Endothelial cell of umbilical vein (primary cell): Measurements from ENCODE around the gene BBLN. TPM values are rescaled to one million over a fixed set of nuclear protein-coding genes. Genes with fewer than 3 reads are reported as not detected.

Experiments used
- BruUV-seq: library from RNA; stranded (reverse); fragments of 400-500 nt; replicated peaks from 2 replicates; lab custom pipeline; 2021; lab: Mats Ljungman, UMichigan
- CTCF ChIA-PET: fragments of 300-600, 350-600 bp; sonication (Branson Sonifier 250); formaldehyde crosslinking; loops from one replicate; lab custom pipeline; 2021; ENCODE audit warnings: antibody characterized with exemption, inconsistent platforms; lab: Charles Lee
- POLR2A ChIA-PET: fragments of 300-600, 350-600 bp; sonication (Branson Sonifier 250); formaldehyde crosslinking; loops from one replicate; lab custom pipeline; 2021; ENCODE audit warnings: antibody characterized with exemption, inconsistent platforms; lab: Charles Lee
- DNase-seq: peaks from one replicate; pipeline ENCODE4 v3.0.0-alpha.2; 2011; ENCODE audit warnings: low read depth, low spot score
- FAIRE-seq: peaks from 2 replicates; lab custom pipeline; 2011; peaks lifted over from hg19 to GRCh38; lab: Jason Lieb, UNC
- H2AFZ ChIP-seq: 2 replicates; pipeline ENCODE4 v1.6.0; 2012; ENCODE audit warnings: low read depth, low read length, control low read depth, inconsistent platforms
- H3K27ac ChIP-seq: 2 replicates; pipeline ENCODE4 v1.5.1; 2011; ENCODE audit warnings: low read depth, mild to moderate bottlenecking, control low read depth, low read length, moderate library complexity; ENCODE audit not compliant: insufficient read depth
- H3K27me3 ChIP-seq, 2 experiments: 2 replicates each; pipeline versions ENCODE4 v1.6.0 to v1.6.1; 2011; ENCODE audit warnings: low read length in 2 of 2, mixed read lengths in 1 of 2; ENCODE audit not compliant: control insufficient read depth in 2 of 2, insufficient read depth in 2 of 2
- H3K36me3 ChIP-seq, 2 experiments: 2 replicates in 1 of 2; 3 replicates in 1 of 2; pipeline ENCODE4 v1.5.1; 2011; ENCODE audit warnings: low read length in 2 of 2, mild to moderate bottlenecking in 1 of 2, moderate library complexity in 1 of 2; ENCODE audit not compliant: control insufficient read depth in 2 of 2, insufficient read depth in 2 of 2; ENCODE audit errors: extremely low read depth in 1 of 2
- H3K4me1 ChIP-seq: 3 replicates; pipeline ENCODE4 v1.5.1; 2011; ENCODE audit warnings: mild to moderate bottlenecking, low read length; ENCODE audit not compliant: control insufficient read depth, insufficient read depth; ENCODE audit errors: extremely low read depth
- H3K4me2 ChIP-seq: 2 replicates; pipeline ENCODE4 v1.6.1; 2011; ENCODE audit warnings: low read length, control low read depth, mixed read lengths; ENCODE audit not compliant: insufficient read depth
- H3K4me3 ChIP-seq, 3 experiments: fragments of 200-600 bp in 1 of 3; sonication (generic), shearing (Covaris generic) in 1 of 3; replicated peaks in 1 of 3; 2 replicates each; pipeline ENCODE4 v1.5.1; 2011 to 2016; ENCODE audit warnings: control low read depth in 3 of 3, low read length in 3 of 3, mild to moderate bottlenecking in 2 of 3, inconsistent platforms in 1 of 3, low read depth in 1 of 3, moderate library complexity in 1 of 3; ENCODE audit not compliant: insufficient read depth in 1 of 3
- H3K79me2 ChIP-seq: 2 replicates; pipeline ENCODE4 v1.6.0; 2012; ENCODE audit warnings: low read length, inconsistent platforms; ENCODE audit not compliant: control insufficient read depth, insufficient read depth
- H3K9ac ChIP-seq: replicated peaks from 2 replicates; pipeline ENCODE3; 2011; ENCODE audit warnings: low read length, control low read depth; ENCODE audit not compliant: insufficient read depth; ENCODE audit errors: extremely low read depth
- H3K9me1 ChIP-seq: replicated peaks from 3 replicates; pipeline ENCODE4 v1.6.0; 2011; ENCODE audit warnings: mild to moderate bottlenecking, low read length; ENCODE audit not compliant: control insufficient read depth, insufficient read depth; ENCODE audit errors: extremely low read depth
- H3K9me3 ChIP-seq: replicated peaks from 2 replicates; pipeline ENCODE4 v1.5.1; 2012; ENCODE audit warnings: low read length, inconsistent platforms; ENCODE audit not compliant: control insufficient read depth, insufficient read depth
- H4K20me1 ChIP-seq: replicated peaks from 2 replicates; pipeline ENCODE3; 2011; ENCODE audit warnings: mild to moderate bottlenecking, low read length; ENCODE audit not compliant: control insufficient read depth, insufficient read depth; ENCODE audit errors: extremely low read depth
- EZH2 ChIP-seq: IDR thresholded peaks from 2 replicates; pipeline ENCODE4 v1.6.1; 2012; ENCODE audit warnings: borderline replicate concordance, low read depth, mild to moderate bottlenecking, moderate library complexity, low read length, inconsistent platforms; ENCODE audit not compliant: severe bottlenecking
- FOS ChIP-seq: IDR thresholded peaks from 2 replicates; pipeline ENCODE4 v1.6.1; 2011; ENCODE audit warnings: mild to moderate bottlenecking, low read length, moderate library complexity, borderline replicate concordance; ENCODE audit not compliant: insufficient read depth
- GATA2 ChIP-seq: IDR thresholded peaks from 2 replicates; pipeline ENCODE4 v1.7.0; 2011; ENCODE audit warnings: low read depth, mild to moderate bottlenecking, moderate library complexity, mixed read lengths, low read length; ENCODE audit not compliant: insufficient read length, insufficient read depth
- JUN ChIP-seq: IDR thresholded peaks from 2 replicates; pipeline ENCODE4 v1.6.1; 2011; ENCODE audit warnings: borderline replicate concordance, low read depth; ENCODE audit not compliant: insufficient read length, insufficient read depth
- MYC ChIP-seq: IDR thresholded peaks from one replicate; pipeline ENCODE4 v1.6.1; 2011; ENCODE audit warnings: mild to moderate bottlenecking, low read depth, low read length
- POLR2A ChIP-seq: IDR thresholded peaks from 2 replicates; pipeline ENCODE4 v1.6.1; 2012; ENCODE audit warnings: low read depth, mild to moderate bottlenecking, control low read depth, low read length
- POLR2AphosphoS5 ChIP-seq: IDR thresholded peaks from 2 replicates; pipeline ENCODE4 v1.6.1; 2012; ENCODE audit warnings: low read depth, mild to moderate bottlenecking, control low read depth, low read length, moderate library complexity; ENCODE audit not compliant: insufficient read depth
- dilution Hi-C: fragments of 300-500 bp; cut with MboI; formaldehyde crosslinking; loops from one replicate; pipeline ENCODE4 v1.15.0; 2019; ENCODE audit warnings: low sequenced_read_pairs; ENCODE audit not compliant: extremely low pct_ligation_motif_present
- intact Hi-C: fragments of 100-400 bp; cut with micrococcal nuclease; formaldehyde crosslinking; loops from one replicate; pipeline ENCODE4 v1.10.0; 2022
- polyA plus RNA-seq, 4 experiments: library from polyadenylated mRNA; depleted of rRNA in 3 of 4; stranded (reverse) in 3 of 4; unstranded in 1 of 4; fragments of >200 nt; gene quantifications; 2 replicates each; pipeline versions ENCODE4 v1.2.1 to v1.2.3, GENCODE V29; 2011 to 2012; ENCODE audit warnings: missing spikeins in 1 of 4
- total RNA-seq: library from RNA; stranded (reverse); gene quantifications from 2 replicates; pipeline ENCODE4 v1.2.3, GENCODE V29; 2021
- TF ChIP-seq, protein P1 (sequence below), 2 donors: IDR thresholded peaks; 1 replicate in 1 of 2; 2 replicates in 1 of 2; pipeline ENCODE4 v1.5.1; 2011; ENCODE audit warnings: low read length in 2 of 2, mild to moderate bottlenecking in 2 of 2, moderate library complexity in 2 of 2, control low read depth in 1 of 2, inconsistent platforms in 1 of 2, low read depth in 1 of 2; ENCODE audit not compliant: insufficient read depth in 1 of 2; ENCODE audit errors: extremely low read depth in 1 of 2
- TF ChIP-seq, protein P2 (sequence below): IDR thresholded peaks from 2 replicates; pipeline ENCODE4 v1.6.1; 2011; ENCODE audit not compliant: insufficient read depth, insufficient read length

The BBLN gene
- total and polyA plus RNA-seq, 2 donors (not counting 3 experiments of a cell fraction or from before 2014, with no cell fraction given): 51.0 to 124 TPM

GRCh38 chr9:128149951-128150593 is 10.0 kb upstream of the BBLN start:
- POLR2A ChIA-PET: no interaction called here
- Histone ChIP-seq H3K4me1 (no peaks in the 10 kb centered on the region), H3K36me3 (no peaks in the 10 kb centered on the region), H3K4me3 (no peak overlapping the region), H3K9me3 (no peaks in the 10 kb centered on the region), H4K20me1 (no peaks in the 10 kb centered on the region), H3K27ac (no peak overlapping the region), H3K27me3 (no peaks in the 10 kb centered on the region), H3K4me2 (no peak overlapping the region), H2AFZ (no peak overlapping the region), H3K9me1 (no peaks in the 10 kb centered on the region), H3K9ac (no peak overlapping the region), H3K79me2 (no peaks in the 10 kb centered on the region)
- TF ChIP-seq GATA2 (no peak), JUN (no peak), EZH2 (no peak), MYC (no peak), POLR2AphosphoS5 (no peak), POLR2A (no peak), FOS (no peak)
- TF ChIP-seq, protein P1, sequence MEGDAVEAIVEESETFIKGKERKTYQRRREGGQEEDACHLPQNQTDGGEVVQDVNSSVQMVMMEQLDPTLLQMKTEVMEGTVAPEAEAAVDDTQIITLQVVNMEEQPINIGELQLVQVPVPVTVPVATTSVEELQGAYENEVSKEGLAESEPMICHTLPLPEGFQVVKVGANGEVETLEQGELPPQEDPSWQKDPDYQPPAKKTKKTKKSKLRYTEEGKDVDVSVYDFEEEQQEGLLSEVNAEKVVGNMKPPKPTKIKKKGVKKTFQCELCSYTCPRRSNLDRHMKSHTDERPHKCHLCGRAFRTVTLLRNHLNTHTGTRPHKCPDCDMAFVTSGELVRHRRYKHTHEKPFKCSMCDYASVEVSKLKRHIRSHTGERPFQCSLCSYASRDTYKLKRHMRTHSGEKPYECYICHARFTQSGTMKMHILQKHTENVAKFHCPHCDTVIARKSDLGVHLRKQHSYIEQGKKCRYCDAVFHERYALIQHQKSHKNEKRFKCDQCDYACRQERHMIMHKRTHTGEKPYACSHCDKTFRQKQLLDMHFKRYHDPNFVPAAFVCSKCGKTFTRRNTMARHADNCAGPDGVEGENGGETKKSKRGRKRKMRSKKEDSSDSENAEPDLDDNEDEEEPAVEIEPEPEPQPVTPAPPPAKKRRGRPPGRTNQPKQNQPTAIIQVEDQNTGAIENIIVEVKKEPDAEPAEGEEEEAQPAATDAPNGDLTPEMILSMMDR (IDR thresholded peaks at IDR 0.05; ENCODE audit: extremely low read depth in 1 of 2, insufficient read depth in 1 of 2, low read depth in 1 of 2, low read length in 2 of 2): no peak
- TF ChIP-seq, protein P2, sequence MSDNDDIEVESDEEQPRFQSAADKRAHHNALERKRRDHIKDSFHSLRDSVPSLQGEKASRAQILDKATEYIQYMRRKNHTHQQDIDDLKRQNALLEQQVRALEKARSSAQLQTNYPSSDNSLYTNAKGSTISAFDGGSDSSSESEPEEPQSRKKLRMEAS: no peak
- intact Hi-C loops: no loop called here
- DNase-seq (no peak), FAIRE-seq (no peak)
- BruUV-seq: no TSS peak
- dilution Hi-C loops: no loop called here
- CTCF ChIA-PET: interaction anchor here (2.0 kb wide), 1 partner anchor 10 kb away, joined by 8 read pairs; the partner anchor contains the start of gene BBLN
